GM18507 (cell line): Measurements from ENCODE around the gene IGFN1.

ENCODE experiments used
- DNase-seq: peaks from one replicate; pipeline ENCODE4 v3.0.0; 2011; ENCODE audit warnings: low read depth; ENCODE audit not compliant: insufficient read length; ENCODE audit errors: extremely low spot score
- FAIRE-seq: peaks from 2 replicates; lab custom pipeline; 2011; peaks lifted over from hg19 to GRCh38; lab: Jason Lieb, UNC

The IGFN1 gene

DNA sequence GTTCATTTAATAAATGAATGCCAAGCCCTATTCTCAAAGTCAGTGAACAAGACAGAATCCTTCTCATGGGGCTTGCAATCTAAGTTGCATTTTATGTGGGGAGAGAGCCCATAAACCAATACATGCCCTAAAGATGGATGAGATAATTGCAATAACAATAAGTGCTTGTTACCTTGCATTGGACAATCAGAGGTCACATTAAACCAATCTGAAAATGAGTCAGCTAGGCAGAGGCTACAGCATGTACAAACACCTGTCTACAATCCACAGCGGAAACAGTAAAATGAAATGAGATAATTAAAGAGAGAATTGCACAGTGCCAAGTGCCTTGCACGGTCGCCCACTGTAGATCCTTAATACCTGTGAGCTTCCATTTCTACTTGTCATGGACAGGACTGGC, 7.4 kb upstream of the IGFN1 start:
- DNase-seq = no peak
- no peak for FAIRE-seq

DNA sequence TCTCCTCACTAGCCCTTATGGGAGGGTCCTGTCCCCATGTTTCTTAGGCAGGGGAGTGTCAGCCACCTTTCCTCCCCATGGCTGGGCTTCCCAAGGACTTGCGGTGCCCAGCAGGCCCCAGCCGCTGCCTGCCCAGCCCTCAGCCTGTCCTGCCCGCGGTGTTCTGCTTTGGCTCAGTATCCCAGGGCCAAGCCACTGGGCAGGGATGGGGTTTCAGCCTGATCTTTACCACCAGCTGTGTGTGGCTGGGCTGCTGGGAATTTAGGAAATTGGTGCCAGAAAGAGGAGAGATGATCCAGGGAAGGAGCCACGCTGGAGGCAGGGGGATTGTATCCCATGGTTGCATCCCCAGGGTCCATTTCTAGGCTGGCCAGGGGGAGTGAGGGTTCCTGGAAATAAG, 6.9 kb upstream of the IGFN1 start:
- no peak for FAIRE-seq
- DNase-seq = no peak

DNA sequence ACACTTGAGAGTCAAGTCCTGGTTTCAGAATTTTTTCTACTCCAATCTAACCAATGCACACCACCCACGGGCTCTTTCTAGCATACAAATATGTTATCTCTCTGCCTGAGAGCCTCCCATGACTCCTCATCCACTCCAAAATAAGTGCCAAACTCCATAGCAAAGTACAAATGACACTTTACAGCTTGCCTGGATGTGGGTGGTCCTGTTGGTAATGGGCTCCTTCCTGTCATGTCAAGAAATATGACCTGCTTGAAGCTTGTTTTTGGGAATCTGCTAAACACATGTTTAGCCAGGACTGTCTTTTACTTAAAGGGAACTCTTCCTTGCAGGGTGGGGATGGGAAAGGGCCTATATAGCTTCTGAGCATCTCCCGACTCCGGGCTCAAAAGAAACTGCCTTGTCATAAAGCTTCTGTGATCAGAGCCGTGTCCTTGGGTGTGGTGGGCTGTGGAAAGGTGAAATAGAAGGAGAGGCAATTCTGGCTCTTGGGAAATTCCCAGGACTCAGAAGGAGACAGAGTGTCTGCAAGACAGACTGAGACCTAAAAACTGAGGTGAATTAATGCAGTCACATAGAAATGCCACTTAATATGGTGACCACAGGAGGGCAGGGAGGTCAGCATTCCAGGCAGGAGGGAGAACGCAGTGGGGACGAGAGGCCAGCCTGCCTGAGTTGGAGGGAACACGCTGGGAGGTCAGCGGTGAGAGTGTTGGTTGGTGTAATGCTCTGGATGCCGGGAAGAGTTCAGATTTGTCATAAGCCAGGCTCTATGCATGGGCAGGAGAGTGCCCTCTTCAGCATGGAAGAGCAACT, 6.1 kb upstream of the IGFN1 start:
- DNase-seq = no peak
- no peak for FAIRE-seq

DNA sequence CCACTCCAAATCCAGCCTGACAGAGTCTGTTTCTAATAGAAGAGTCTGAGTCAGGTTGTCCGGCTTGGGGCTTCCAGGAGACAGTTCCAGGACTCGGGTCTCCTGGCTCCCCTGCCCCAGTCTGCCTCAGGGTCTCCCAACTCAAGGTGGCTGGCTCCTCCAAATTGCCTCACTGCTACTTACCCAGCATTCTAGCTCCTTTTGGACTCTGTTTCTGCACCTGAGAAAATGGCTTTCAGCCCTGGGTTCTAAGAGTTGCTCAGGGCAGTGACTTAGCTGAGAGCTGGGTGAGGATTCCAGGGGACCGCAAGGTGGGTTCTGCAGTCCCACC, 5.5 kb upstream of the IGFN1 start:
- FAIRE-seq (no peak), DNase-seq (no peak)

DNA sequence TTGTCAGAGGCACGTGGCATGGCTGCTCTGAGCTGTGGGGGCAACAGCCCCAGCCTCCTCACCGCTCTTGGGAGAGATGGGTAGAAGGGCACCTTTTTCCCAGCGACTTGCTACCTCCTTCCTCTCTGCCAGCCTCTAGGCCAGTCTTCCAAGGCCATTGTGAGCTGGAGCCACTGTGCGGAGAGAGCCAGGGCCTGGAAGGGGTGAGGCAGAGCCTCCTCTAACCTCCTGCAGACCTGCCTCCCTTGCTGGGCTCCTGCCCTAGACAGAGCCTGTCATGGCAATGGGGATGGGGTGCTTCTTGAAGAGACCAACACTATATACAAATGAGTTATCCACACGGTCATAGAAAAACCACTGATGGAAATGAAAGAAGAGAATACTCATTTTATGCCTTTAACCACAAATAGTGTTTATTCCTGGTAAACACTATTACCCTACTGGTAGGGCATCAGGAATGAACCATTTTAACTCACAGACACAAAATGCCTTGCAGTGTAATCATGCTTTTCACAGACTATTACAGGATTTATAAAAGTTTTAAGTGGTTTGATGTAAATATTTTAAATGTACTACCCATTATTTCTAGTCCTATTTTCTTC, 5.0 kb upstream of the IGFN1 start:
- no peak for FAIRE-seq
- no peak for DNase-seq

DNA sequence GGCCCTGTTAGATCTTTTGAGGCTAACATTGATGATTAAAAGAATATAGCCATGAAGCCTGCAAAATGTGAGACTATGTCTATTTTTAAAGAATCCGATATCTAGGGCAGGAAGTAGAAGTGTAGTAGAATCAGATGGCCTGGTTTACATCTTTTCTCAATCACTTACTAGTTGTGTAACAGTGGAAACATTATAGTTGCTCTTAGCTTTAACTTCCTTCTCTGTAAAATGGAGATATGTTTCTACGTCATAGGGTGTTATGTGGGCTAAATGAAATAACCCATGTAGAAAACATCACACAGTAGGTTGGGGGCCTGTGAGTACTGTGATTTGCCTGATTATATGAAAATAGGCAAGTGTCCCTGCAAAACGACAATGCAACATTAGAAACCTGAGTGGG, 4.4 kb upstream of the IGFN1 start:
- no peak for FAIRE-seq
- DNase-seq = no peak

DNA sequence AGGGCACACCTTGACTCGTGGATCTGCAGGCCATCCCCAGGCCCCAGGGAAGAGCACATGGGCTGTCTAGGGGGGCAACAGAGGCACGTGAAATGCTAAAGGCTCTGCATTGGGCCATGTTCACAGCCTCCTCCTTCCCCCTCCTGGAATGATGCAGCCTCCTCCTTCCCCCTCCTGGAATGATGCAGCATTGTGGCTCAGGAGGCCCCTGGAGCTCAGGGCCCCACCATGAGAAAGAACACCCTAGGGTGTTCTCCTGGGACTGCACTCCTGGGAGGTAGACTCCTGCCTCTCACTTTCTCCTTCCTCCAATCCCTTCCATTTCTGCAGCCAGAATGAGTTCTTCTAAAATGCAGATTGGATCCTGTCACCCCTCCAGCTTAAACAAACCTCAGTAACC, 1.5 kb upstream of the IGFN1 start:
- FAIRE-seq (no peak), DNase-seq (no peak)

DNA sequence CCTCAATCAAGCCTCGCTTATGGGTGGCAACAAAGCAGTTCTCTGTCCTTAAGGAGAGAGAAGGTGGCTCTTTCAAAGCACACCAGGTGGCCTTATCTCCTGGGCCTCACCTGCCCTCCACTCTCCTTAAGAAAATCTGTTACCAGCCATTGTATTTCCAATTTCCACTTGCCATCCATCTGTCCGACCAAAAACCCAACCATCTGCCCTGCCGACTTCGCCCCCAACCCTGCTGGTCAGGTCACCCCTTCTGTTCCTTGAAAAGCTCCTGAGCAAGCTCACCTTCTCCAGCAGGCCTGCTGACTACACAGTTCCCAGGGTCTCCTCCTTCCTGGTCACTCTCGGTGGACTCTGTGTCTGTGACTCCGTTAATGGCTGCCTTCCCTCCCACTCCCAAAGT, 619 bp upstream of the IGFN1 start:
- DNase-seq (no peak), FAIRE-seq (no peak)

DNA sequence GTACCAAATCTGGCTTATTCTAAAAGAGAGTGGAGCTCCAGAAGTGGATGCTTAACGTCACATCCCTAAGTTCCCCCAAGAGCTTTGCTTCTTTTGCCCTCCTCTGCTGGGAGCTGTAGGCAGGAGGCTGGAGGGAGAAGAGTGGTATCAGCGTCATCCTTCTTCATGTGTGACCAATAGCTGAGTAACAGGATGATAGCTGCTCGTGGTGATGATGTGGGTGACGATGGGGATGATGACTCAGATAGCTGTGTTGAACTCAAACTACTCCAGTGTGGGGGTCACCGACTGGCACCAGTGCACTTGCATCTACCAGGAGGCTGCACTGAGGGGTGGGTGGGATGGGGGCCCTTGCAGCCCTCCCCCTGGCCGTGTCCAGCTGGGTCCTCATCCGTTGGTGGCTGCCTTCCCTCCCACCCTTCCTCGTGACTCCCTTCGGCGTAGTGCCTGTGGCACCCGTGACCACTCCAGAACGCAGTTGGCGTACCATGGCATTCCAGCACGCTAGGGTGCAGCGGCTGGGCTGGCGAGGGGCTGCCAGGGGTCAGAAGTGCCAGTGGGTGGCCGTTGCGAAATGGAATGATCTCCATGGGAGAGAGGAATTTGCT, 1.1 kb downstream of the IGFN1 start:
- DNase-seq (no peak), FAIRE-seq (no peak)

DNA sequence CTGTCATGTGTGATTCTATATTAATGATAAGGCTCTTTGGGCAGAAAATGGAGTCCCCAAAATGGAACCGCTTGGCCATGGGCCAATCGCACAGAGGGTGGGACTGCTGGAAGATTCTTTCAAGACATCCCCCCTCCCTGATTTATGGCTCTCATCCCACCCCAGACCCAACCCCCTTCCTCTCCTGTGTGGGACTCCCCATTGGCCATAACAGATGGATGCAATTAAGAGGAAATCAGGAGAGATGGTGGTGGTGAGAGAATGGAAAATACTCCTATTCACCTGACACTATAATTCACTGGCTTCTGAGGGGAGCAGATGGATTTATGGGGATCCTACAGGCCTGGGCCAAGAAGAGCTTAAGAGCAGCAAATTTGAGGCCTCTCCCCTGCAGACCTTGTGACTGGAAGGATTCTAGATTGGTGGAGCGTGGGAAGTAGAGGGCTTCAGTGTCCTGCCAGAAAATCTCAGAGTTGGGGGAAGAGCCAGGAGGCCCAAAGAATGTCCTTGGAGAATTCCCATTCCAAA, 1.7 kb downstream of the IGFN1 start:
- no peak for DNase-seq
- FAIRE-seq = no peak

DNA sequence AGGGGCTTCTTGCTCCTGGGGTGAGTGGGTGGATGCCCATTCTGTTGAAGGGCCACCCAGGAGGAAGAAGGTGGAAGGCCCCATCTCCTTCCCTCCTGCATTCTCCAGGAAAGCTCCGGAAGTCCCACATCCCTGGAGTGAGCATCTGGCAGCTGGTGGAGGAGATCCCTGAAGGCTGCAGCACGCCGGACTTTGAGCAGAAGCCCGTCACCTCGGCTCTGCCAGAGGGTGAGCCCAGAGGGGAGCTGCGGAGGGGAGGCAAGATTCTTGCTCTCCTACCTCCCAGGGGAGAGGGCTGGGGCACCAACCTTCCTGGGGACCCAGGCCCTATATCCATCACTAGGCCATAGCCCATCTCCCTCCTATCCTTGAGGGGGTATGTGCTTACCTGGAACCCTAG, 3.4 kb downstream of the IGFN1 start:
- DNase-seq = no peak

DNA sequence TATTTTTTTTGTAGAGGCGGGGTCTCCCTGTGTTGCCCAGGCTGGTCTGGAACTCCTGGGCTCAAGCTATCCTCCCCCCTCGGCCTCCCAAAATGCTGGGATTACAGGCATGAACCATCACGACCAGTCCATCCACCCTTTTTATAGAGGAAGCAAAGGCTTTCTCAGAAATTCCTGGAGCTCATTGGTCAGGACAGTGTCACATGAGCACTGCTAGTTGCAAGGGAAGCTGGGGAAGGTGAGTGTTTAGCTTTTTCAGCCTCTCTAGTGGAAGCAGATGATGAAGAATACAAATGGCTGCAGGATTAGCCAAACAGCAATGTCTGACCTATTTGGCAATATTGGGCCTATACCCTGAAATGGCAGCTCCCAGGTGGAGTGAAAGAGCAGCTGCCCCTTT, 8.0 kb downstream of the IGFN1 start:
- DNase-seq = no peak
- no peak for FAIRE-seq

More for the DNA sequence above, 3.4 kb downstream of the IGFN1 start:
- FAIRE-seq = no peak

DNA sequence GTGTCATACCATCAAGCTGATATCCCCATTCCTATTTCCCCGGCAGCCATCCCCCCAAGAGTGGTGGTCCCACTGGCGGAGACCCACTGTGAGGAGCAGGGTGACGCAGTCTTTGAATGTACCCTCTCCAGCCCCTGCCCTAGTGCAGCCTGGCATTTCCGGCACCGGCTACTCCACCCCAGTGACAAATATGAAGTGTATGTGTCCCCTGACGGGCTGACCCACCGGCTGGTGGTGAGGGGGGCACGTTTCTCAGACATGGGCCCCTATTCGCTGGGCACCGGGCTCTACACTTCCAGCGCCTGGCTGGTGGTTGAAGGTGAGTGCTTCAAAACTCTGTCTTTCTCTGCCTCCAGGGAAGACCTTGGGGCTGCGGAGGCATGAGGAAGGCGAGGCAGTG, 14.4 kb downstream of the IGFN1 start:
- FAIRE-seq (no peak), DNase-seq (no peak)

DNA sequence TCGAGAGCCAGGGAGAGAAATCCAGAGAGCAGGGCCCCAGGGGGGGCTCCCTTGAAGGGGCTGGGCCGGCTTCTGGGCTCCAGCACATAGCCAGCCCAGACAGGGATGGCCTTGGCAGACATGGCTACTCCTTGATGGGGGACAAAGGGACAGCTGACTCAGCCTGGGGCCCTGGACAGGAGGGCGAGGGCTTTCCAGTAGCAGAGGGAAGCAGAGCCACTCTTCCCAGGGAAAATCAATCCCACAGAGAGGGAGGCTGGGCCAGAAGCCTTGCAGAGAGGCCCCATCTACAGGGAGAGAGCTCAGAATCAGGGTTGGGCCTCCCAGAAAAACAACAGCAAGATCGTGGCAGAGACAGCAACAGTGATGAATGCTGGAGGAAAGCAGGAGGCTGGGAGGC, 15.6 kb downstream of the IGFN1 start:
- FAIRE-seq = no peak
- DNase-seq = no peak

DNA sequence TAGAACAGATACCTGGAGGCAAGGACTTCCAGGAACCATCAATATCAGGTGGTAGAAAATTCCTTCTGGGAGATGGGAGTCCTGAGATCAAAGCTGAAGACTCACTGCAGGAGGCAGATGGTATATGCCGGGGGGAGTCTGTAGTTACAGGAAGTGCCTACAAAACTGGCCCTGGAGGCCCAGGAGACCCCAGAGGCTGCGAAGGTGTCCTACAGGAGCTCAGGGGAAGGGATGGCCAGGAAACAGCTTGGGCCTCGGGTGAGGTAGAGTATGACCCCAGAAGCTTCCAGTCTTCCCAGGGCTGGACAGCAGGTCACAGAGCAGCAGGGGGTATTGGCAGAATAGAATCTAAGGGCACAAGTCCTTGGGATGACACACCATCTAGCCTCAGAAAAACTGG, 16.4 kb downstream of the IGFN1 start:
- no peak for FAIRE-seq
- no peak for DNase-seq

DNA sequence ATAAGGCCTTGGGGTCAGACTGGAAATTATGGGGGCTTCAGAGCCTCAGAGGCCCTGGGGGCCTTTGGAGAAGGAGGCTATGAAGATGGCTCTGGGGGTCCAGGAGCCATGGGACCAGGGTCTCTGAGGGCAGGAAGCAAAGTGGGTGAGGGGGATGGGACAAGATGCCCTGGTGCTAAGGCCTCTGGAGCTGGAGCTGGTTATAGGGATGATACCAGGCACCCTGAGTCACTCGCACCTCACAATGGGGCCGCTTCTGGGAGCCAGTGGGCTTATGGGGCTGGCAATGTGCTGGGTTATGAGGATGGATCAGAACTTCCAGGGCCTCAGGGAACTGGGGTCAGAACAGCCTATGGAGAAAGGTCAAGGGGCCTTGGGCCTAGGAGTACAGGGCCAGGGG, 17.6 kb downstream of the IGFN1 start:
- FAIRE-seq (no peak), DNase-seq (no peak)

DNA sequence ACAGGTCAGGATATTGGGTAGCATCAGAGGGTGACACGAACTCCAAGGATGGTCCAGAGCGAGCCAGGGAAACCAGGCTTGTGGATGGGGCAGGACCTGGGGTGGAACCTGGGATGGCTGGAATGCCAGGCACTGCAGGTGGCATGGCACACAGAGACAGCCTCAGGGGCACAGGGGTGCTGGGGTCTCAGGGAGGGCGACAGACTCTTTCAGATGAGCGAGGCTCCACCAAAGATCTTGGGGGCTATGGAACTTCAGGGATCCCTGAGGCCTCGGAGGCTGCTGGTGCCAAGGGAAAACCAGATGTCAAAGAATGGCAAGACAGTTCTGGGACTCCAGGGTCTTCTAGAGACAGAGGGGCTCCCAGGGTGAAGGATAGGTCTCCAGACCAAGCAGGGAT, 21.4 kb downstream of the IGFN1 start:
- FAIRE-seq (no peak), DNase-seq (no peak)

DNA sequence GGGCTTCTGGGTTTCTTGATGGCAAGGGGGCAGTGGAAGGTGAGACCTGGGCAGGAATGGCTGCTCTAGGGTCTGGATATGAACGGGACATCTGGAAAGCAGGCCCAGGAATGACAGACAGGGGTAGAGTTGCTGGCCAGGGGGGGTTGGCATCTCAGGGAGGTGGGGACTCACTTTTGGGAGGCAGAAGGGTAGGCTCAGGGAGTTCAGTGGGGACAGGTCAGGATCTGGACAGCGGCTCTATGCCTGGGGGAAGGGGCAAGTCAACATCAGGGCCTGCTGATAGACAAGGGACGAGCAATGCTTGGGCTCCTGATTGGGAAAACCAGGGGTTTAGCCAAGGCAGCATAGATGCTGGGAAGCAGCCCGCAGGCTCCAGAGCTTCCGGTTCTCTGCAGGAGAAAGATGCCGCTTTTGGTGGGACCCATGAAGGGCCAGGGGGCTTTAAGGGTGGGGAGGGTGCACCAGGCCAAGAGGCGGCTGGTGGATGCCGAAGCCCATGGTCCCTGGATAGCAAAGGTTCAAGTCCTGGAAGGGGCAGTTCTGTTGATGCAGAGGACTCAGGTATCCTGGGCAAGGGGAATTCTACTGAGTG, 21.9 kb downstream of the IGFN1 start:
- DNase-seq (no peak), FAIRE-seq (no peak)

DNA sequence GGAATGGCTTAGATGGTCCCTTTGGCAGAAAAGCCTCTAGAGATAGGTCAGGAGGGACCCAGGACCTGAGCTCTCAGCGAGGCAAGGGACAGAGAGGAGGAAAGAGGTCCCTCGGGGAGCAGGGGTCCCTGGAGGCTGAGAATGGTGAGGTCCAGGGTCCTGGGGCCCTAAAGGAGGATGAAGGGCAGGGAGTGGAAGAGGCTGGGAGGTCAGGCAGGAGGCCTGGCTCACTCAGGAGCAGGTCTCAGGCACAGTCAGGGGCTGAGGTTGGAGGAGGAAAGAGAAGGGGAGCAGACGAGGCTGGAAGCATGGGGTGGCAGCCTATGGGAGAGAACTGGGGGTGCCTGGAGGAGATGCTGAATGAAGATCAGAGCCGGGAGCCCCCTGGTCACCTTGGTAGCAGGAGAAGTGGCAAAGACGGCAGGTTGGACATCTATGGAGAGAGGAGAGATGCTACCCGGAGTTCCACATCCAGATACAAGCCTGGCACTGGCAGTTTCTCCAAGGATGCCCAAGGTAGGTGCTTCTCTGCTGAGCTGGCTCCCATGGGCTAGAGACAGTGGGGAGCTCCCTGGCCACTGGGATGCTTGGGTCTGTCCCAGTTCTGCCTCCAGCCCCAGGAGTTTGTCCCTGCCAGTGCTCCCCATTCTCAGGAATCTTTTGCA, 22.6 kb downstream of the IGFN1 start:
- no peak for FAIRE-seq
- DNase-seq = no peak

DNA sequence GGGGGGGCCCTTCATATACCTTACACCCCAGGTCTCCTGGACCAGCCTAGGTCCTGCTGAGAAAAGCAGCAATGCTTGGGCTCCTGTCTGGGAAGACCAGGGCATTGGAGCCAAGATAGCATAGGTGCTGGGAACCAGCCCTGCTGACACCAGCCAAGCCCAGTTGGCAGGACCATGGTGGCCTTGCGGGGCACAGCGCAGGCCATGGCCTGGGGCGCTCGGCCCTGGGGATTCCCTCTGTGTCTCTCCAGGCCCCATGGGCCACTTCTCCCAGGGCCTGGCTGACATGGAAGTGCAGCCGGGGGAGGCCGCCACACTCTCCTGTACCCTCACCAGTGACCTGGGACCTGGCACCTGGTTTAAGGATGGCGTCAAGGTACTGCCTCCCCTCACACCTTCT, 23.3 kb downstream of the IGFN1 start:
- no peak for DNase-seq
- no peak for FAIRE-seq
